RPMI7951 (cell line): ENCODE measurements around the gene RCSD1. TPM values are rescaled to one million over a fixed set of nuclear protein-coding genes. Genes with fewer than 3 reads are reported as not detected.

Source experiments
- DNase-seq: peaks from one replicate; pipeline ENCODE4 v3.0.0-alpha.2; 2012; ENCODE audit warnings: low read depth
- total RNA-seq: library from RNA; depleted of rRNA; stranded (reverse); fragments of >200 nt; shearing (Covaris generic); gene quantifications from 2 replicates; pipeline ENCODE4 v1.2.3, GENCODE V29; 2014

RCSD1 gene
- total RNA-seq, 1 experiment from 2014 or later, result 0.12 TPM

DNA sequence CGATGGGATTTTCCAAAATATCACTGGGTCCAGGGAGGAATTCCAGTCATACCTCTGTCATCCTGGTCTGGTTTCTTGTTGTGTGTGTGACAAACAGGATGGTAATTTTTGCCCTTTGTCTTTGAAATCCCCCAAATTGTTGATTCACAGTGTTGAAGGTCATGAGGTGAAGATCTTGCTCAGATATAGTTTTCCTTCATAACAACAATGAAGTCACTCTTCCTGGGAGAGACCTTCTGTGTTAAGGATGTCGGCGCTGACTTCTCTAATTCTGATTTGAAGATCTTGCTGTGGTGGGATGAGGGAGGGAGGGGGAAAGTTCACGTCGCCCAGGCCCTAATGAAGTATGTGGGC, 59.5 kb downstream of the RCSD1 start:
- peak; percentile 44 for DNase-seq

DNA sequence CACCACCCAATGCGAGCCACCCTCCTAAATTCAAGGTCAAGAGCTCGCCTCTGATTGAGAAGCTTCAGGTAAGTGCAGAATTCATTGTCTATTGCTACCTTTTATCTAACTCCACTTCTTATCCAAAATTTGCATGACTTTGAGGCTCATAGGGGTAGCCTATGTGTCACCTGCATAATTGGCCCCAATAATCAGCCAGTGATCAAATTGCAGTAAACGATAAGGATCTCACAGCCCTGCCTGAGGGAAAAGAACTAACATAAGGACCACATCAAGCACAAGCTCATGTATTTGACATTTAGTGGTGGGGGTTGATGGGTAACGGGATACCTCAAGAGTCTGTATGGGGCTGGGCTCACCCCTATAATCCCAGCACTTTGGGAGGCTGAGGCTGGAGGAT, 60.0 kb downstream of the RCSD1 start:
- no peak for DNase-seq

DNA sequence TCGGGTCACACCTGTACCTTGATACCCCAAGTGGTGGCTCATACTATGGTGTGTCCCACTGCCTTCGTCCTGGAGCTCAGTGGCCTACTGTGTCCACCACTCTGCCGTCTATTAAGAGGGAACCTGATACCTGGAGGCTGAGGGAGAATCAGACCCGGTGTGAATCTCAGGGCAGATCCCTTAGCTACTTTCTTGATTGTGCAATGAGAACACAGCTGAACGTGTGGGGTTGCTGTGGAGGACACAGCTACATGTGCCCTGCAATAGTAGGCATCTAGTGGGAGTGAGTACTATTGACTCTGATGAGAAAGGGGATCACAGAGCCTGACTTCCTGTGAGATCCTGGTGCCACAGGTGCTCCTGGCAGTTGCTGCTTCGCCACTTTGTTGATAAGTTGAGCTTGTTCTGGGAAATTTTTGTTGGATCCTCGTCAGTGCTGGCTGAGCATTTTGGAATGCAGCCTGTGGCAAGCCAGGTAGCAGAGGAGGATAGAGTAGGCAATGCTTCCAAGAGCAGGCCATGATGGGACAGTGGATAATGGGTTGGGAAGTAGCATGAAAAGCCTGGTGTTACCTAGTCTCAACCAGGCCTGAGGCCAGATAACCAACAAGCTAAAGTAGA, 63.5 kb downstream of the RCSD1 start:
- no peak for DNase-seq

DNA sequence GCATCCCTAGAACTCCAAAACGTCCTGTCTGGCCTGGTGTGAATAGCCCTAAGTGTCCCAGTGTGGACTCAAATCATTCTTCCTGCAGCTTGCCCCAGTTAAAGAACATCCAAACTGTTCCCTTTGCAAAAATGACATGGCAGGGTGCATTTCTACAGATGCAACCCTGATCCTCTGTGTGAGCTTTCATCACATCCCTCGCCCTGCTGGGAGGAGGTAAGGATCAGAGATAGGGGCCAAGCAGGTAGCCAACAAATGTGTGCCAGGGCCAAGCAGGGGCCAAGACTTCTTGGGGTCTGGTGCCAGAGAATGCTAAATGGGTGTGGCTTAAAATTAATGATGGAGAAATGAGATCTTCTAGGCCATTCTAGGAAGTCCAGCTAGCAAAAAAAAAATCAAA, 64.7 kb downstream of the RCSD1 start:
- no peak for DNase-seq

DNA sequence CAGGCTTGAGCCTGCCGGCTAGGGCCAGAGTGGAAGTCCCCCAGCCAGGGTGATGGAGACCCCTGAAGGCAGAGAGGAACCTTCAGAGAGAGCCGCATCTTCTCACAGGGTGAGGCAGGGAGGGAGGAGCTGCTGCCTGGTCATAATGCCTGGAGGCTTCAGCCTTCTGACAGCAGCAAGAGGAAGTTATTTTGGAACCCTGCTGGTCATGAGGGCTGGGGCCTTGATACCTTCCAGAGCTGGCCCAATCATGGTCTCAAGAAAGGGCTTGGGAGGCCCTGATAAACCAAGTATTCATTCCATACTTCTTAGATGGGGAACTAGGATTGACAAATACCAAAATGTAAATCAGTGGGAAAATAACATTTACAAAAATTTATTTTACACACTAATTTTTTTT, 65.1 kb downstream of the RCSD1 start:
- DNase-seq, result no peak

DNA sequence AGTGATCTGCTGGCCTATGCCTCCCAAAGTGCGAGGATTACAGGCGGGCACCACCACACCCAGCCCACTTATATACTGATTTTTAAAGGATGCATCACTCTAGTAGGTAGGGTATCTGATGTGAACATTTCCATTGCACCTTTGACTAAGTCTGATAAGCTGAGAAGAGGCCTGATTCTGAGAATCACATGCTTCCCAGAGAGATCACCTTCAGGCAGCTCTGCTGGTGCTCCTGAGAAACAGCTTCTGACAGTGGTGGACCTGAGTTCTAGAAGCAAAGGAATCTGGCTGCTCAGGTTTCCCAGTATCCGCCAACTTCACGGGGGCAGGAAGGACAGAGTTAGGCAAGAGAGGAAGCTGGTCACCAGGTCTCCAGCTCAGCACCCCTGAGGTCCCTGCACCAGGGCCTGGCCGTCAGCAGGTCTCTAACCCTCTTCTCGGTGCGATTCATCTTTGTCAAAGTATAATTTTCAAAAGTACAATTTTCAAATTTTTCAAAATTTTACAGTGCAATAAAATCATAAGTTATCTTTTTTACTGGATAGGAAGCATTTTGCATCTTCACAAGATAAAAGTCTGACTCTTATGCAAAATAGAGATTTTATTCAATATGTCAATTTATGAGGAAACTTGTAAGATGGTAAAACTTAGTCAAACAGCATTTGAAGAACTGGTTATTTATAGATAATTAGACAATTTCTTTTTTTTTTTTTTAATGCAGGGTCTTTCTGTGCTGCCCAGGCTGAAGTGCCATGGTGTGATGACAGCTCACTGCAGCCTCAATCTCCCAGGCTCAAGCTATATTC, 65.9 kb downstream of the RCSD1 start:
- DNase-seq, result no peak

DNA sequence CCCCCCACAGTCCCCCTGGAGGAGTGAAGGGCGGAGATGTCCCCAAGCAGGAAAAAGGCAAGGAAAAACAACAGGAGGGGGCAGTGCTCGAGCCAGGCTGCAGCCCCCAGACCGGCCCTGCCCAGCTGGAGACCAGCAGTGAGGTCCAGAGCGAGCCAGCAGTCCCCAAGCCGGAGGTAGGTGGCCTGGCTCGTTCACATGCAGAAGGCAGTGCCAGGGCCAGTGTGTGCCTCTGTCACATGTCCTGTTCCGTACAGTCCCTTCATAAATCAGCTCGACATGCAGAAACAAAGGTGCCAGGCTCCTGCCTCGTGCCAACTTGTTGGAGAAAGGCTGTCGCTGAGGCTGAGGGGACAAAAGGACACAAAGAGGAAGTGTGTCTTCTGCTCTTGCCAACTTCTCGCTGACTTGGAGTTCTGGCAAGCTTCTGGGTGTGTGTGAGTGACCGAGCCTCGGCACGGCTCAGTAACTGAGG, 67.7 kb downstream of the RCSD1 start:
- no peak for DNase-seq

DNA sequence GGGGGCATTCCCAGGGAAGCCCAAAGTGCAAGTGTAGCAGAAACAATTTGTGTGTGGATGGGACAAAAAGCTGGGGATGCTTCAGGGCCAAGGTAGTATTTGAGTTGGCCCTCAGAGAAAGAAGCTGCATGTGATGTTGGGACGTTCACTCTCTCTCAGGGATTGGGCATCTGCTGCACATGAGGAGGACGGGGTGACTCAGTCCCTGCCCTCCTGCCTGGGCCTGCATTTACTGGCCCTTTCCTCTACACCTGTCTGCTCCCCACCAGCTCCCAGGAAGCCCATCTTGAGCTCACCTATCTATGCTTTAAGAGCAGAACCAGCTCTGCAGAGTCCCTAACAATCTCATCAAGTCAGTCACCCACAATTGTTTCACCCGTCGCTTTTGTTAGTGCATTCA, 68.3 kb downstream of the RCSD1 start:
- DNase-seq, result no peak

DNA sequence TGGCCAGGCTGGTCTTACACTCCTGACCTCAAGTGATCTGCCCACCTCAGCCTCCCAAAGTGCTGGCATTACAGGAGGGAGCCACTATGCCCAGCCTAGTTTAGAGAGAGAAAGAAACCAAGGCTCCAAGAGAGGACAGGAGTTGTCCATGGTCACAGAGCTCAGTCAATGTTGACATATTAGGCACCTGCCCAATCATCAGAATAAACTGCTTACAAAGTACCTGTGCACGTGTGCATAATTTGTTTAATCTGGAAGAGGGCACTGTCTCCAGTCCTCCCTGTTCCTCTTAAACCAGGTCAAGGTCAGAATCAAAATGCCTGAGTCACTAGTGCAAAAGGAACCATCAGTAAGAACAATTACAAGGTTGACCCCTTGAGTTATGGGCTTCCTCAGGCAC, 71.5 kb downstream of the RCSD1 start:
- DNase-seq, result no peak

DNA sequence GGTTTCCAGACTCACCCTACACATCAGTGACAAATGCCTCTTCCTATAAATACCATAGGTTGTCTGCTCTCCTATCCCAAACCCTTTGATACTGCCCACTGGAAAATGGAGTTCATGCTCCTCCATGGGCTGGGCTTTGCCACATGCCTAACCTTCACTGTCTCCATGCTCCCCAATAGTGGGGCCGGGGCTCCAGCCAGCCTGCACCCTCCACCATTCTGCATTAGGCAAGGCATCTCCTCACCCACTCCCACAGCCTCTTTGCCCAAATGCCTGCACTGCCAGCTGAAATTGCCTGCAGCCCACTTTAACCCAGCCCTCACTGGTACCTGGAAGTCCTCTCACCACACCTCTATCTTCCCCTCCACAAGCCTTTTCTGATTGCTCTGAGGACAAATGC, 73.5 kb downstream of the RCSD1 start:
- no peak for DNase-seq

DNA sequence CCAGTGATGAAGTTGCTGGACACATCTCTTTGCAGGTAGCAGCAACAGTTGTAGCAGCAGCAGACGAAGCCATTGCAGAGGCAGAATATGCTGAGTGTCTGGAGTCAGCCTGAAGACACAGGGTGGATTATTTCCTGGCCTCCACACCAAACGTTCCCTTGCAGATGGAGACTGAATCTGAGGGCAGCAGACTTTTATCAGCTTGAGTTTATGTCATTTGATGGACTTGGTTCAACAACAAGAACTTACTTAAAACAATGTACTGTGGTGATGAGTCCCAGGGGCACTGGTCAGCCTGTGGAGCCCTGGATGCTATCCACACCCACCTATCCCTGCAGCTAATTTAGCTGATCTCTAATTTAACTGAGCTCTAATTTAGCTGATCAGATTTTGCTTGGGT, 74.7 kb downstream of the RCSD1 start:
- no peak for DNase-seq

DNA sequence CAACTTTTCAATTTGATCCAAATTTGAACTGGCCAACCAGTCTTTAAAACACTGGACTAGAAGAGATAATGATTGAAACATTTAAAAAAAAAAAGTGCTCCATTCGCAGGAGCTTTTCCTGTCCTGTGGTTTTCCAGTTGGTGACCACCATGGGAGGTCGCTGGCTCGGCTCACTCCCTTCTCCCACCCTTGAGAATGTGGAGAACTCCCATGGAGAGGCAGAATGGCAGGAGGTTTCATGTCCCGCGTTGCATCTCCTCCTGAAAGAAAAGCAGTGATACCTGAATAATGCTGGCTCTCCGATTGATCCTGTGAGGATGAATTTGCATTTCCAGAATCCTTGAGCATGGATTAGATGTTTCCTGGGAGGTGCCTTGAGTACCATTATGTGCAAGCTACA, 75.2 kb downstream of the RCSD1 start:
- no peak for DNase-seq

DNA sequence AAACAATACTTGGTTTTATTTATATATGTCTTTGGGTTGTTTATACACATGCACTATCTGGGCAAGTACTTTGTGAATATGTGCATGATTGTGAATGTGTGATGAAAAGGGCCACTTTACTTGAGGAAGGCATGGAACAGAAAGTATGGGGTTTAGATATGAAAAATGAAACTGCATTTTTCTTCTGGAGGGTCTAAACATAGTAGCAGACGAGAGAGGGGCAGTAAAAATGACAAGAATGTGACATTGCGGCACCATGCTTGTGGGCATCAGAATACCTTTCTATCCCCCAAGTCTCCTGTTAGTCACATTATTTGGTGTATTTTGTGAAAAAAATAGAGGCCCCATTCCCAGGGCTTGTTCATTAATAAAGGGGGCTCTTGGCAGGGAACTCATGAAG, 76.3 kb downstream of the RCSD1 start:
- no peak for DNase-seq

DNA sequence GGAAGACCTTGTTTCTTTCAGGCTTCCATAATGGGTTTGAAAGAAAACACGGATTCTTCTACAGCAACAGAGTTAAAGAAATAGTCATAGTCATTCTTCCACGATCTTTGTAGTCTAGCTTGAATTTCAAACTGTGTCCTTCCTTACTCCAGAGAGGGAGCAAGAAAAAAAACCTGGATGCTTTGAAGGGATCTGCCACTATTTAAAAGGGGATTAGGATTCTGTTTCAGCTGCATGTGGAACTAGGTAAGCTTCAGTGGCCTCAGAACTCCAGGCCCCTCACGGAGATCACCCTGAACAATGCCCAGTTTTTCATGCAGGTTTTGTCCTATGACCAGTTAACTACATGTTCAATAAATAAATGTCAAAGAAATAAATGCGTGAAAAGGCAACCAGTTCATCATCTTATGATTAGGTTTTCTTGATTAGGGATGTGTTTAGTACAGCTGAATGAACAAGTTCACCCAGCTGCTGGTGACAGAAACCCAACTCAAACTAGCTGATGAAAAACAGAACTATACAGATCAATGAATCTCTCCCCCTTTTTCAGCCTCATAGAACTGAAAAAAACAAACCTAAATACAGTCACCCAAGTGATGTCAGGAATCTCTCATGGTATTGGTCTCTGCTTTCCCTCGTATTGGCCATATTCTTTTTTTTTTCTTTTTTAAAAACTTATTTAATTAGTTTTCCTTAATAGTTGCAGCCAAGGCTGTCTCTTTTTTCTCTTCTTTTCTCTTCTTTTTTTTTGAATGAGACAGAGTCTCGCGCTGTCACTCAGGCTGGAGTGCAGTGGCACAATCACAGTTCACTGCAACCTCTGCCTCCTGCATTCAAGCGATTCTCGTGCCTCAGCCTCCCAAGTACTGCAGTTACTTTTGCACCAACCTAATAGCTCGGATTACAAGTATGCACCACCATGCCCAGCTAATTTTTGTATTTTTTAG, 77.2 kb downstream of the RCSD1 start:
- no peak for DNase-seq

DNA sequence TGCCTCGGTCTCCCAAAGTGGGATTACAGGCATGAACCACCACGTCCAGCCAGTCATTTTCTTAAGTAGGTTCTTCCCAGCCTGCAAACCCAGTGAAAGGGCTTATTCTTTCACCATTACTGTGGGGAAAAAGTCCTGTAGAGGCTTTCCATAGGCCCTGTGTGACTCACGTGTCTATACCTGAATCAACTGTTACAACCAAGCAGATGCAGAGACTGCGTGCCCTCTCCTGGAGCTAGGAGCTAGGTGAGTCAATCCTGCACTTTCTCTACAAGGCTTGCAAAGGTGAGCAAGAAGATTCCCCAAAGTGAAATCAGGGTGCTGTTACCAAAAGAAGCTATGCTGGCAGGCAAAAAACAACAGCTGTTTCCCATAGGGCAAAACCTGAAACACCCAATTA, 77.9 kb downstream of the RCSD1 start:
- DNase-seq, result no peak

DNA sequence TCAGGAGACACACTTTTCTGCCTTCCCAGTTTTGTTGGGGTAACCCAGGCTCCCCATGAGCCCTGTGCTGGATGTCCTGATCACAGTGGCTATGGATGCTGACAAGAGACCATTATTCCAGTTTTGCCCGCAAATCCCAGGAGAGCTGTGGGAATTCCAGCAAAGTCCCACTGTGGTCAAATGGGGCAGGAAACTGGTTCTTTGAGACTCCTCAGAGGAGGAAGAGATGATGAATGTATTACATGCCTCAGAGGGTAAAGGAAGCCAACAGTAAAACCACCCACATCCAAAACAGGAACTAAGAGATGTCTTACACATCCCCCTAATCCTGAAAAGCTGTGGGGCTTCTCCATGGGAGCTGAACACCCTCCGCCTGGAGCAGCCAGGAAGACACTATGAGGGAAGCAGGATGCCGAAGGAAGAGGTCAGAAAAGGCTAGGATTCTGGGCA, 78.9 kb downstream of the RCSD1 start:
- peak; percentile 56 for DNase-seq

DNA sequence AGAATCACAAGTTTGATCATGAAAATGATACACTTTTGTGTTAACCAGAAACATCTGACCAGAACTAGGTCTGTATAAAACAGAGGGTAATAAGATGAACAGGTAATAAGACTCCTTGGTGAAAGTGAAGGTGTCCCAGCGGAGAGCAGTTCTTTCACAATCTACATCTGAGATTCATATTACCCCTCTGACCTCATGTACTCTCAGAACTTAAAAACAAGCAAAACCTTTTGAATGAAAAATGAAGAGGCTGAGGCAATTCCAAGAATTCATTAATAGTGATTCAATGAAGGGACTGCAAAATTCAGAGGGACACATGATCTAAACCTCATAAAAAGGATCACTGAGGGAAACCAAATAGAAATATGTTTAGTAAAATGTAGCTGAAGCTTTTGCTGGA, 80.8 kb downstream of the RCSD1 start:
- no peak for DNase-seq

DNA sequence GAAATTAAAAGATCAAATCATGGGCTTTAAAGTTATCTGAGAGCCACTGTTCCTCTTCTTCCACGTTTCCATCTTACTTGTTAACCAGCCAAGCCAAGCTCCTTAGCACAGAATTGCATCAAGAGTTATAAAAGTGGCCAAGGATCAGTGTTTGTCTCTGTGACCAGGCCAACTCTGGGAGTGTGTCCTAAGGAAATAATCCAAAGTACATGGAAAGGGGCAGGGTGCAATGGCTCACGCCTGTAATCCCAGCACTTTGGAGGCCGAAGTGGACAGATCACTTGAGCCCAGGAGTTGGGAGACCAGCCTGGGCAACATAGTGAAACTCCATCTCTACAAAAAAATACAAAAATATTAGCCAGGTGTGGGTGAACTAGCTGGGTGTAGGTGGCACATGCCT, 81.8 kb downstream of the RCSD1 start:
- DNase-seq, result no peak

DNA sequence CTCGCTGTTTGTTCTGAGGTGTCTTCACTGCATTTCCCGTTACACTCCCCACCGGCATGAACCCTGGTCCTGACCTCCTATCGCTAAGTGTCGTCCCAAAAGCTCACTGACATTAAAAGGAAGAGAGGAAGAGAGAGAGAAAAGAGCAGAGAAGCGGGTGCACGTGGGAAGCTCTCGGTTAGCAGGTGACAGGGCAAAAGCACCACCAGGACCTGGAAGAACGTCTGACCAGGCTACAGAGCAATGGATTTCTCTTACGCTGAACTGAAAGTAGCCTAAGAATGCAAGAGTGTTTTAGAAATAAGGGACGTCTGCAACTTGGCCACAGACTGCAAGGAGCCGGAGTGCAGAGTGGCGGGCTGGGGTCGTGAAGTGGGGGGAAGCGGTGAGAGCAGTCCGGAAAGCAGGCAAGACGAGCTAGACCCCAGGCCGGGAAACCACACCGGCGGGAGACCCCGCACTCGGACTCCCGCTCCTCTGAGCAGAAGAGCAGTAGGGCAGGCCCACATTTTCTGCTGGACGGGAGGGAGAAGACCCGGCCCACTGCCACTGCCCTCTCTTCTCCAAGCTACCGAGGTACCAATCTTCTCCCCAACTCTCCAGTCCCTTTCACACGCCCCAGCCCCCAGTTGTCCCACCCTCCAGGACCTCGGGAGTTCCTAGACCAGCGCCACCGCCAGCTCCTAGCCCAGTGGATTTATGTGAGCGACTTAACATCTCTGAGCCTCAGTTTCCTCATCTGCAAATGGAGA, 83.5 kb downstream of the RCSD1 start:
- DNase-seq, result peak; percentile 14

DNA sequence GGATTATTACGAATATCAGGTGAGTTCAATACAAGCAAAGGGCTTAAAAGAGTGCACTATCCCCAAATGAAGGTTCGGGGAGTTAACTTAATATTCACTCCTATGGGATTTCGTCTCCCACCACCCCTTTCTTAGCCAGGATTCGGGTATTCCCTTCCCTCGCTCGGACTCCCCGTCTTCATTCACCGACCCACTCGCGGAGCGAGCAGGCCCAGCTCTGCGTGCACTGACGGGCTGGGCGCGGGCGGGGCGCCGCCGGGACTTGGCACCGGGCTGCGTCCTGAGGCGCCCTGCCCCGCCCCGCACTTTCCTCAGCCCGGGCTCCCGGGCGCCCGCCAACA, 84.0 kb downstream of the RCSD1 start:
- DNase-seq, result no peak

DNA sequence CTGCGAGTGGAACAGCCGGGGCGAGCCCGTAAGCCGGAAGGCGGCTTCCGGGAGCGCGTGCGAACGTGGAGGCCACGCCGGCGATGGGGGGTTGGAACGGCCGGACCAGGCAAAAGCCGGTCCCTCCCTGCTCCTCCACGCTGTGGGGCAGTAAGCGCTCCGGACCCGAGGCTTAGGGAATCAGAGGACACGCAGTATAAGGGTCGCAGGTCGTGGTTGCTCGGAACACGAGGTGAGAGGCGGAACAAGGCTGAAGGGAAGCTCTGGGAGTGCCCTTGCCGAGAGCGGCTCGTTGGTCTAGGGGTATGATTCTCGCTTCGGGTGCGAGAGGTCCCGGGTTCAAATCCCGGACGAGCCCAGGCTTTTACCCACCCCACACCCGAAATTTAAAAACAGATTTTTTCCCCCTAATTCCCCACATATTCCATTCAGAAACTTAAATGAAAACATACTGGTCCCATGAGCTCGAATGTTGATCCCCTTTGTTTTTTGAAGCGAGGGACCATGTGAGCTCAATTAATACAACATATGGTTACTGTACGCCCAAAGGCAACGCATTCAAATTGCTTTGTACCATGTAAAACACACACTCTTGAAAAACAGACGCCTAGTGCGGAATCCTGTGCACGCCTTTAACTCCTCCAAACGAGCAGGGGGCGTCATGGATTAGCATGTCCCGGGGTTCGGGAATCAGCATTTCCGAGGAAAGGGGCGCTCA, 84.6 kb downstream of the RCSD1 start:
- DNase-seq, result peak; percentile 80
